IMR-90 (cell line): ENCODE data around the gene PLGRKT. TPM values are rescaled to one million over a fixed set of nuclear protein-coding genes. Genes with fewer than 3 reads are reported as not detected.

Experiments
- ATAC-seq: fragments of 200-7000 bp; cut with Tn5 transposase; 2 replicates; pipeline ENCODE4 v1.9.1; 2020; ENCODE audit warnings: low read depth, mild to moderate bottlenecking, moderate library complexity
- BruUV-seq: library from RNA; stranded (reverse); fragments of 400-500 nt; replicated peaks from 2 replicates; lab custom pipeline; 2021; lab: Mats Ljungman, UMichigan
- CTCF ChIA-PET: fragments of 300-600 bp; formaldehyde crosslinking; extraction: SDS; loops from one replicate; lab custom pipeline; 2021; ENCODE audit warnings: antibody characterized with exemption; lab: Yijun Ruan, JAX
- POLR2A ChIA-PET: fragments of 300-600 bp; sonication (Branson Sonifier 250); formaldehyde crosslinking; loops from one replicate; lab custom pipeline; 2022; ENCODE audit warnings: antibody characterized with exemption; ENCODE audit not compliant: unreplicated experiment; lab: Charles Lee
- DNase-seq: peaks from one replicate; pipeline ENCODE4 v3.0.0; 2013
- H2AFZ ChIP-seq: replicated peaks from 2 replicates; pipeline ENCODE3; 2013; ENCODE audit warnings: low read length, mild to moderate bottlenecking; ENCODE audit not compliant: poor library complexity
- H2AK5ac ChIP-seq: 2 replicates; pipeline ENCODE4 v1.6.1; 2013; ENCODE audit warnings: low read depth, low read length, inconsistent platforms
- H2AK9ac ChIP-seq: replicated peaks from 2 replicates; pipeline ENCODE3; 2013; ENCODE audit warnings: mild to moderate bottlenecking, low read depth, low read length, moderate library complexity; ENCODE audit not compliant: poor library complexity
- H2BK120ac ChIP-seq: 2 replicates; pipeline ENCODE4 v1.6.1; 2013; ENCODE audit warnings: low read depth, low read length, inconsistent platforms
- H2BK15ac ChIP-seq: 3 replicates; pipeline ENCODE4 v1.6.1; 2013; ENCODE audit warnings: low read depth, low read length, inconsistent platforms
- H2BK20ac ChIP-seq: 2 replicates; pipeline ENCODE4 v1.6.1; 2013; ENCODE audit warnings: low read depth, mild to moderate bottlenecking, inconsistent platforms, low read length, moderate library complexity
- H2BK5ac ChIP-seq: 2 replicates; pipeline ENCODE4 v1.6.1; 2013; ENCODE audit warnings: mild to moderate bottlenecking, low read depth, low read length, inconsistent platforms; ENCODE audit not compliant: poor library complexity, severe bottlenecking
- H3K14ac ChIP-seq: replicated peaks from 2 replicates; pipeline ENCODE4 v1.6.1; 2013; ENCODE audit warnings: low read depth, low read length, inconsistent platforms
- H3K18ac ChIP-seq: 2 replicates; pipeline ENCODE4 v1.6.1; 2013; ENCODE audit warnings: low read depth, low read length, control low read depth
- H3K23ac ChIP-seq: 2 replicates; pipeline ENCODE4 v1.6.1; 2013; ENCODE audit warnings: low read depth, low read length, inconsistent platforms
- H3K27ac ChIP-seq: 2 replicates; pipeline ENCODE4 v1.5.1; 2013; ENCODE audit warnings: mild to moderate bottlenecking, control low read depth, low read length; ENCODE audit not compliant: insufficient read depth
- H3K27me3 ChIP-seq: 2 replicates; pipeline ENCODE4 v1.6.1; 2013; ENCODE audit warnings: low read length; ENCODE audit not compliant: control insufficient read depth, insufficient read depth
- H3K36me3 ChIP-seq: 2 replicates; pipeline ENCODE4 v1.6.1; 2013; ENCODE audit warnings: low read length, mixed read lengths; ENCODE audit not compliant: control insufficient read depth, insufficient read depth
- H3K4ac ChIP-seq: 2 replicates; pipeline ENCODE4 v1.6.1; 2013; ENCODE audit warnings: low read depth, low read length, inconsistent platforms
- H3K4me1 ChIP-seq: 2 replicates; pipeline ENCODE4 v1.6.1; 2013; ENCODE audit warnings: low read length, mixed read lengths; ENCODE audit not compliant: control insufficient read depth, insufficient read depth
- H3K4me2 ChIP-seq: 2 replicates; pipeline ENCODE4 v1.6.1; 2013; ENCODE audit warnings: low read depth, mild to moderate bottlenecking, control low read depth, low read length, moderate library complexity
- H3K4me3 ChIP-seq: 2 replicates; pipeline ENCODE4 v1.5.1; 2013; ENCODE audit warnings: low read depth, mild to moderate bottlenecking, control low read depth, low read length, moderate library complexity; ENCODE audit not compliant: insufficient read depth
- H3K56ac ChIP-seq: 2 replicates; pipeline ENCODE4 v1.6.1; 2013; ENCODE audit warnings: low read length, inconsistent platforms; ENCODE audit not compliant: insufficient read depth; ENCODE audit errors: extremely low read depth
- H3K79me1 ChIP-seq, 2 experiments: 2 replicates each; pipeline ENCODE4 v1.6.1; 2013; ENCODE audit warnings: low read length in 2 of 2, inconsistent platforms in 1 of 2, low read depth in 1 of 2
- H3K9ac ChIP-seq: 2 replicates; pipeline ENCODE4 v1.6.1; 2013; ENCODE audit warnings: low read depth, low read length, control low read depth
- H3K9me1 ChIP-seq: 2 replicates; pipeline ENCODE4 v1.6.1; 2013; ENCODE audit warnings: low read length, inconsistent platforms; ENCODE audit not compliant: insufficient read depth
- H3K9me3 ChIP-seq: 2 replicates; pipeline ENCODE4 v1.6.1; 2013; ENCODE audit warnings: low read length; ENCODE audit not compliant: control insufficient read depth, insufficient read depth
- H4K20me1 ChIP-seq: 2 replicates; pipeline ENCODE4 v1.6.1; 2013; ENCODE audit warnings: low read length, inconsistent platforms; ENCODE audit not compliant: insufficient read depth
- H4K5ac ChIP-seq: 2 replicates; pipeline ENCODE4 v1.6.1; 2013; ENCODE audit warnings: mild to moderate bottlenecking, low read depth, low read length, control low read depth
- H4K8ac ChIP-seq, 2 experiments: 2 replicates each; pipeline ENCODE4 v1.6.1; 2013; ENCODE audit warnings: low read depth in 2 of 2, low read length in 2 of 2, control low read depth in 1 of 2, inconsistent platforms in 1 of 2
- H4K91ac ChIP-seq: 2 replicates; pipeline ENCODE4 v1.6.1; 2013; ENCODE audit warnings: low read depth, low read length, inconsistent platforms; ENCODE audit not compliant: insufficient read depth
- BHLHE40 ChIP-seq: fragments of 150-350 bp; IDR thresholded peaks from 2 replicates; pipeline ENCODE4 v1.6.1; 2016; ENCODE audit warnings: mild to moderate bottlenecking, low read depth, low read length
- CEBPB ChIP-seq: IDR thresholded peaks from 2 replicates; pipeline ENCODE4 v1.6.1; 2012; ENCODE audit warnings: low read depth, low read length, improper control_type of control experiment
- CHD1 ChIP-seq: IDR thresholded peaks from 2 replicates; pipeline ENCODE4 v1.6.1; 2012; ENCODE audit warnings: low read depth, low read length, improper control_type of control experiment
- RFX5 ChIP-seq: IDR thresholded peaks from 2 replicates; pipeline ENCODE4 v1.8.0; 2012; ENCODE audit warnings: low read depth, mild to moderate bottlenecking, low read length, moderate library complexity
- WGBS, 2 experiments: methylation state at CpG; one replicate each; pipeline versions ENCODE4 v1.1.5 to v1.1.7; 2013; ENCODE audit warnings: missing lambda C conversion rate in 2 of 2; ENCODE audit not compliant: insufficient read length in 1 of 2; ENCODE audit errors: extremely low coverage in 2 of 2; 5-methylcytosine and 5-hydroxymethylcytosine counted together
- dilution Hi-C: fragments of 300-500 bp; cut with HindIII; formaldehyde crosslinking; loops from one replicate; pipeline ENCODE4 v1.14.3; 2018; ENCODE audit warnings: low sequenced_read_pairs; ENCODE audit not compliant: unreplicated experiment
- in situ Hi-C: fragments of 300-500 bp; cut with MboI; formaldehyde crosslinking; loops from 3 replicates; pipeline ENCODE4 v1.14.3; 2019; ENCODE audit warnings: low sequenced_read_pairs, inconsistent platforms, mixed read lengths
- intact Hi-C: fragments of 100-400 bp; cut with micrococcal nuclease; formaldehyde crosslinking; loops from 2 replicates; pipeline ENCODE4 v1.10.0; 2022
- polyA plus RNA-seq, 3 experiments: library from polyadenylated mRNA; depleted of rRNA; stranded (reverse); fragments of >200 nt; gene quantifications; 2 replicates each; pipeline ENCODE4 v1.2.3, GENCODE V29; 2012; ENCODE audit warnings: low replicate concordance in 1 of 3
- total RNA-seq: library from RNA; depleted of rRNA; stranded (reverse); fragments of >200 nt; gene quantifications from 2 replicates; pipeline ENCODE4 v1.2.3, GENCODE V29; 2012
- TF ChIP-seq, protein P1 (sequence below): fragments of 150-350 bp; IDR thresholded peaks from 2 replicates; pipeline ENCODE4 v1.6.1; 2017; ENCODE audit warnings: mild to moderate bottlenecking, antibody characterized with exemption, low read length, low read depth
- TF ChIP-seq, protein P2 (sequence below): conservative IDR thresholded peaks from 2 replicates; pipeline ENCODE4 v1.5.1; 2012; ENCODE audit warnings: mild to moderate bottlenecking, low read depth, low read length, improper control_type of control experiment

Gene PLGRKT
- total and polyA plus RNA-seq, 2 of the 4 experiments (the other 2 are of a cell fraction), result 10.8 to 12.7 TPM

DNA sequence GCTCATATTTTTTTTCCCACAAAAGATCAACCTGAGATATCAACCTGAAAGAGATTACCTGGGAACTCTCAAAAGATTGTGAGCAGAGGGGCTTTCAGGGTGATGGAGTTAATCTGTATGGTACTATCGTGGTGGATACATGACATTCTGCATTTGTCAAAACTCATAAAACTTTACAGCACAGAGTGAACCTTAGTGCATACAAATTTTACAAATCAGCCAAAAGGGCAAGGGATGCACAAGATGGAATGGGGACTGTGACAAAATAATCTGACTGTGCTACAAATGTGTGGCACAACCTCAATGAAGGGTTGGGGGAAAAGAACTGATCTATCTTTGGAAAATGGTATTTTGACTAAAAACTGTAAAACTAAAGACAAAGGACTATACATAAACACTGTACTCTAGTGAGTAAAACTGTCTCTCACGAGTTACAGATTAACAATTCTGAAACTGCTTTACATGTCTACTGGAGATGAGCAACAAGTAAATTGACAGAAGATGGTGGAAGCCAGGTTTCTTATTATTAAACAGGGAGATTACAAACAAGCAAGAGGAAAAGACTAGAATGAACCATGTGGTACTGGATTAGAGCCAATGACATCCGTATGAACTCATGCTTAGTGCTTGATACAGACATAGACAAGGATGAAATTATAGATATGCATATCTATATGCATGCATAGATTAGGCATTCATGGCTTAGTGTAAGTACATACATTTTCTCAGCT is 73.3 kb downstream of the PLGRKT start:
- BruUV-seq, result no TSS peak
- in situ Hi-C loops (no loop called here), intact Hi-C loops (no loop called here), dilution Hi-C loops (no loop called here)
- H4K20me1 ChIP-seq, result no peaks in the 10 kb centered on the region
- no peak overlapping the region for H3K4ac ChIP-seq
- H2BK120ac ChIP-seq, result no peak overlapping the region
- no peak overlapping the region for H2AK5ac ChIP-seq
- H3K36me3 ChIP-seq, result no peaks in the 10 kb centered on the region
- ChIA-PET CTCF (interaction anchor here (0.6 kb wide), 1 partner anchor 17 kb away, joined by 3 read pairs; no protein-coding TSS in a partner anchor), POLR2A (no interaction called here)
- no CpG with 5 or more reads among the region's 3 CpGs for WGBS, 2 experiments
- no peak overlapping the region for H3K4me2 ChIP-seq
- H3K4me3 ChIP-seq, result no peak overlapping the region
- no peak overlapping the region for H4K91ac ChIP-seq
- DNase-seq (peak; percentile 46), ATAC-seq (no peak)
- no peak overlapping the region for H3K9ac ChIP-seq
- no peaks in the 10 kb centered on the region for H3K4me1 ChIP-seq
- no peak overlapping the region for H4K5ac ChIP-seq
- H3K27me3 ChIP-seq, result no peaks in the 10 kb centered on the region
- H3K27ac ChIP-seq, result no peak overlapping the region
- TF ChIP-seq BHLHE40 (no peak), CHD1 (no peak), CEBPB (no peak), RFX5 (no peak)
- TF ChIP-seq, protein P1, sequence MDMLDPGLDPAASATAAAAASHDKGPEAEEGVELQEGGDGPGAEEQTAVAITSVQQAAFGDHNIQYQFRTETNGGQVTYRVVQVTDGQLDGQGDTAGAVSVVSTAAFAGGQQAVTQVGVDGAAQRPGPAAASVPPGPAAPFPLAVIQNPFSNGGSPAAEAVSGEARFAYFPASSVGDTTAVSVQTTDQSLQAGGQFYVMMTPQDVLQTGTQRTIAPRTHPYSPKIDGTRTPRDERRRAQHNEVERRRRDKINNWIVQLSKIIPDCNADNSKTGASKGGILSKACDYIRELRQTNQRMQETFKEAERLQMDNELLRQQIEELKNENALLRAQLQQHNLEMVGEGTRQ, result no peak
- TF ChIP-seq, protein P2, sequence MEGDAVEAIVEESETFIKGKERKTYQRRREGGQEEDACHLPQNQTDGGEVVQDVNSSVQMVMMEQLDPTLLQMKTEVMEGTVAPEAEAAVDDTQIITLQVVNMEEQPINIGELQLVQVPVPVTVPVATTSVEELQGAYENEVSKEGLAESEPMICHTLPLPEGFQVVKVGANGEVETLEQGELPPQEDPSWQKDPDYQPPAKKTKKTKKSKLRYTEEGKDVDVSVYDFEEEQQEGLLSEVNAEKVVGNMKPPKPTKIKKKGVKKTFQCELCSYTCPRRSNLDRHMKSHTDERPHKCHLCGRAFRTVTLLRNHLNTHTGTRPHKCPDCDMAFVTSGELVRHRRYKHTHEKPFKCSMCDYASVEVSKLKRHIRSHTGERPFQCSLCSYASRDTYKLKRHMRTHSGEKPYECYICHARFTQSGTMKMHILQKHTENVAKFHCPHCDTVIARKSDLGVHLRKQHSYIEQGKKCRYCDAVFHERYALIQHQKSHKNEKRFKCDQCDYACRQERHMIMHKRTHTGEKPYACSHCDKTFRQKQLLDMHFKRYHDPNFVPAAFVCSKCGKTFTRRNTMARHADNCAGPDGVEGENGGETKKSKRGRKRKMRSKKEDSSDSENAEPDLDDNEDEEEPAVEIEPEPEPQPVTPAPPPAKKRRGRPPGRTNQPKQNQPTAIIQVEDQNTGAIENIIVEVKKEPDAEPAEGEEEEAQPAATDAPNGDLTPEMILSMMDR, result no peak
- no peak overlapping the region for H3K23ac ChIP-seq
- no peak overlapping the region for H2BK15ac ChIP-seq
- H3K14ac ChIP-seq, result no peak overlapping the region
- H3K79me1 ChIP-seq, result no peaks in the 10 kb centered on the region; a peak in 1 of 4 replicates
- no peak overlapping the region for H2BK20ac ChIP-seq
- no peak overlapping the region for H4K8ac ChIP-seq
- no peaks in the 10 kb centered on the region for H3K9me1 ChIP-seq
- H3K18ac ChIP-seq, result no peak overlapping the region
- H3K56ac ChIP-seq, result no peak overlapping the region
- H2AFZ ChIP-seq, result no peak overlapping the region
- no peak overlapping the region for H2BK5ac ChIP-seq
- H2AK9ac ChIP-seq, result no peak overlapping the region
- H3K9me3 ChIP-seq, result no peaks in the 10 kb centered on the region
